Measurements from ENCODE around the gene PDCD5. TPM values are rescaled to one million over a fixed set of nuclear protein-coding genes. Genes with fewer than 3 reads are reported as not detected.

The PDCD5 gene
- total RNA-seq, 2 donors from 2014 or later: 68.3 to 121 TPM

GRCh38 chr19:32607479-32607878, 26.5 kb downstream of the PDCD5 start:
- DNase-seq (ENCODE audit: low spot score in 2 of 2) (no peak), ATAC-seq (no peak)
- Mint-ChIP-seq H3K36me3 (peaks cover 0 to 8% of the 10 kb centered on the region in 2 donors), H3K9me3 (no peaks in the 10 kb centered on the region), H3K27ac (no peak overlapping the region)

GRCh38 chr19:32611161-32611560, 30.2 kb downstream of the PDCD5 start:
- DNase-seq (ENCODE audit: low spot score in 2 of 2): no peak
- no peak for ATAC-seq
- H3K9me3 Mint-ChIP-seq: no peaks in the 10 kb centered on the region
- peak overlapping the region in 1 of 2 donors; percentile 88 for H3K27ac Mint-ChIP-seq
- H3K36me3 Mint-ChIP-seq: peaks cover 12 to 21% of the 10 kb centered on the region in 2 donors

DNA sequence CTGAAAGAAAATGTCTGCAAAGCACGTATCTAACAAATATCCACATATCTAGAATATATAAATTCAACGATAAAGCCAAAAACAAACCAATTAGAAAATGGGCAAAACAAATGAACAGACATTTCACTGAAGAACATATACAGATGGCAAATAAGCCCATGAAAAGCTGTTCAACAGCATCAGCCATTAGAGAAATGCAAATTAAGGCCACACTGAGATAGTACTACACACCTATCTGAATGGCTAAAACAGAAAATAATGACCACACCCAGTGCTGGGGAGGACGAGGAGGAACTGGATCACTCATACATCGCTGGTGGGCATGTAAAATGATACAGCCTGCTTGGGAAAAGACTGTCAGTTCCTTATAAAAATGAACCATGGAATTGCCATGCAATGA, 32.0 kb downstream of the PDCD5 start:
- DNase-seq (ENCODE audit: low spot score in 2 of 2): no peak
- Mint-ChIP-seq H3K36me3 (peaks cover 12 to 17% of the 10 kb centered on the region in 2 donors), H3K27ac (no peak overlapping the region)

GRCh38 chr19:32614916-32615315, 33.9 kb downstream of the PDCD5 start:
- DNase-seq (ENCODE audit: low spot score in 2 of 2) (no peak), ATAC-seq (no peak)
- peaks cover 12 to 19% of the 10 kb centered on the region in 2 donors for H3K36me3 Mint-ChIP-seq
- H3K9me3 Mint-ChIP-seq: no peaks in the 10 kb centered on the region
- H3K27ac Mint-ChIP-seq: no peak overlapping the region

More for the DNA sequence above, 32.0 kb downstream of the PDCD5 start:
- no peaks in the 10 kb centered on the region for H3K9me3 Mint-ChIP-seq
- ATAC-seq: no peak

DNA sequence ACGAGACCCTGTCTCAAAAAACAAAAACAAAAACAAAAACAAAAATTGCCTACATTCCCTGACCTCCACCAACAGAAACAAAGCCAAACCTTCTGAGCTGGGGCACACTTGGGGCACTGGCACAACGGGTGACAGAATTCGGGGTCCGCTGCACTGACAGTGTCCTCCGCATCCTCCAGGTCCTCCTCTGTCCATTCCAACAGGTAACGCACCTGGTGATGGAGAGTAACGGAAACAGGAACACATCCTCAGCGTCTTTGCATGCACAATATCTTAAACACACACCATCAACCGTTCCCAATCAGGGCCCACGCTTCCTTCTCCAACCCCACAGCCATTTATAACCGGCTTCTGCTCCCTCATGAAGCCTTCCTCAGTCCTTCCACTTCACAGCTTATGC, 34.6 kb downstream of the PDCD5 start:
- Mint-ChIP-seq H3K27ac (no peak overlapping the region), H3K9me3 (no peaks in the 10 kb centered on the region), H3K36me3 (peaks cover 12 to 19% of the 10 kb centered on the region in 2 donors)
- ATAC-seq (no peak), DNase-seq (ENCODE audit: low spot score in 2 of 2) (no peak)

- H3K9me3 Mint-ChIP-seq: no peaks in the 10 kb centered on the region
- peaks cover 1 to 6% of the 10 kb centered on the region in 2 donors for H3K36me3 Mint-ChIP-seq
- DNase-seq (ENCODE audit: low spot score in 2 of 2) (no peak), ATAC-seq (no peak)
- peak overlapping the region; percentile 2 to 79 for H3K27ac Mint-ChIP-seq
Measured at GRCh38 chr19:32619051-32619685, 38.2 kb downstream of the PDCD5 start.

DNA sequence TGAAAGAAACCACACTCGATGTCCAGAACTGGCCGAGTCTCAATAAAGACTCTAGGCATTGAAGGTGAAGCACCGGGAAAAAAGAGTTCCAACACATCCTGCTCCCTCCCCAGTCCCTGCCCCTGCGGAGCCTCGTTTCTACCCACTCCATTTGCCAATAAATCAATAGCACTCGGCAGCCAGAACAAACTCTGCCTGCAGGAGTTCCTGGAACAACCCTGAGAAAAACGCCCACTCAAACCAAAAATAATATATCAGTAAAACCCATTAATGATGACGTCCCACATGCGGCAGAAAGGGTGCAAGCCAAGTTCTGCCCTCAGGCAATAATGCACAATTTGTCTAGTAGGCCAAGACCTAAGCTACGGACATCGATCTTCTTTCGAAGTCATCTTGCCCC, 41.0 kb downstream of the PDCD5 start:
- no peak overlapping the region for H3K27ac Mint-ChIP-seq
- ATAC-seq (no peak), DNase-seq (ENCODE audit: low spot score in 2 of 2) (no peak)
- peaks cover 0 to 11% of the 10 kb centered on the region in 2 donors for H3K36me3 Mint-ChIP-seq
- H3K9me3 Mint-ChIP-seq: no peaks in the 10 kb centered on the region

DNA sequence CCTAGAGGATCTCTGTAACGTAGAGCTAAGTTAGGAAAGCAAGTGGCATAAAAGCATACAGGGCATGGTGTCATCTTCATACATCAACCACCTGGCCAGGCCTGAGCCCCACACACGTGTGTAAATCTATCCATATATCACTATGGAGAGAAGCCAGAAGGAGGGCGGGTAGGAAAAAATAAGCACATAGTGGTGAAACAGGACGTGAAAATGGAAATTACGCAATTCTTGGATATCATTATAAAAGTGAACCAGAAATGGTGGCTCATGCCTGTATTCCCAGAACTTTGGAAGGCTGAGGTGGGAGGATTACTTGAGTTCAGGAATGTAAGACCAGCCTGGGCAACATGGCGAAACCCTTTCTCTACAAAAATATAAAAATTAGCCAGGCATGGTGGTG, 43.4 kb downstream of the PDCD5 start:
- DNase-seq (ENCODE audit: low spot score in 2 of 2): no peak
- no peak for ATAC-seq
- no peaks in the 10 kb centered on the region for H3K9me3 Mint-ChIP-seq
- no peak overlapping the region for H3K27ac Mint-ChIP-seq
- peaks cover 0 to 6% of the 10 kb centered on the region in 2 donors for H3K36me3 Mint-ChIP-seq

DNA sequence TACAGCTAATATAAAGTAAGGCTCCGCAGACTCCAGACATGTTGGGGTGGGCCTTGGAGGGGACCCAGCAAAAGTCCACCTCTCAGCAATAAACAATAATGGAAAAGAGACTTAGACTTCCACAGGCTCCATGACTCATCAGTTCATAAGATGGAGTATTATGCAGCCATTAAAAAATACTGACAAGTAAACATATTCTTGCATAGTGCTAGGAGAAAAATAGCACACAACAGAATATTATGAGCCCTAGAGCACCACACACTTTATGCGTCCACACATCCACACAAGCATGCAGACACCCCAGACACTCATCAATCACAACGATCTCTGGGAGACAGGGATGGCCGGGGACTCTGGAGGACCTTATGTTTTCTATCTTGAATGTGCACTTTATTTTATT, 46.0 kb downstream of the PDCD5 start:
- DNase-seq (ENCODE audit: low spot score in 2 of 2): no peak
- H3K36me3 Mint-ChIP-seq: peaks cover 0 to 6% of the 10 kb centered on the region in 2 donors

GRCh38 chr19:32627714-32628270, 46.8 kb downstream of the PDCD5 start:
- ATAC-seq (no peak), DNase-seq (ENCODE audit: low spot score in 2 of 2) (no peak)
- Mint-ChIP-seq H3K9me3 (no peaks in the 10 kb centered on the region), H3K36me3 (peaks cover 0 to 6% of the 10 kb centered on the region in 2 donors), H3K27ac (no peak overlapping the region)

More for the DNA sequence above, 46.0 kb downstream of the PDCD5 start:
- Mint-ChIP-seq H3K27ac (no peak overlapping the region), H3K9me3 (no peaks in the 10 kb centered on the region)
- ATAC-seq: no peak

DNA sequence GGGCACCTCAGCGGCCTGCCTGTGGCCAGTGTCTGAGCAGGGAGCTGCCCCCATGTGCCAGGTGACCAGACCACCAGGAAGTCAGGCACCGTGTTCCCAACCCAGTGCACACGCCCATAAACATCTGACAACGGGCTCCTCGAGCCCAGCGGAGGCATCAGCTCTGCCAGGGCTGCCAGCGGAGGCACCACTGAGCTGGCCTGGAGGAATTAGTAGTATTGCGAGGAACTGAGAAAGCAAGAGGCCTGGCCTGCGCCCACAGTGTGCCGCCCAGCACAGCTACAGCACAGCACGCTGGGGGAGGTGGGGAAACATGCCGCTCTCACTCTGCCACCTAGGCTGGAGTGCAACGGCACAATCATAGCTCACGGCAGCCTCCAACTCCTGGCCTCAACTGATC, 49.3 kb downstream of the PDCD5 start:
- peaks cover 0 to 6% of the 10 kb centered on the region in 2 donors for H3K36me3 Mint-ChIP-seq
- no peak for ATAC-seq
- no peaks in the 10 kb centered on the region for H3K9me3 Mint-ChIP-seq
- H3K27ac Mint-ChIP-seq: no peak overlapping the region
- no peak for DNase-seq (ENCODE audit: low spot score in 2 of 2)

- H3K36me3 Mint-ChIP-seq: peaks cover 0 to 5% of the 10 kb centered on the region in 2 donors
- ATAC-seq: no peak
- DNase-seq (ENCODE audit: low spot score in 2 of 2): no peak
- H3K27ac Mint-ChIP-seq: no peak overlapping the region
- H3K9me3 Mint-ChIP-seq: no peaks in the 10 kb centered on the region
Measured at GRCh38 chr19:32631381-32631780, 50.4 kb downstream of the PDCD5 start.

Other genes with a start within 250 kb of the PDCD5 start
- 10 to 100 TPM; 22.7 to 34.2 TPM for gene ZNF507, start 235.6 kb upstream of the PDCD5 start, total RNA-seq
- gene DPY19L3, start 175.4 kb upstream of the PDCD5 start, total RNA-seq: 10 to 100 TPM; 15.4 to 22.2 TPM
- 10 to 100 TPM; 30.2 to 38.5 TPM for gene ANKRD27, start 94.0 kb downstream of the PDCD5 start, total RNA-seq
- gene RGS9BP, start 94.7 kb downstream of the PDCD5 start, total RNA-seq: under 1 TPM in 1 of 2 donors, not detected in 1; 0.39 TPM
- 10 to 100 TPM; 10.1 to 15.9 TPM for gene NUDT19, start 110.6 kb downstream of the PDCD5 start, total RNA-seq
- gene TDRD12, start 138.6 kb downstream of the PDCD5 start, total RNA-seq: 1 to 10 TPM in 1 of 2 donors, under 1 TPM in 1; 0.09 to 5.8 TPM